Uterus (tissue), 4 donors: Measurements from ENCODE around the gene USP43. TPM values are rescaled to one million over a fixed set of nuclear protein-coding genes. Genes with fewer than 3 reads are reported as not detected.

ENCODE experiments used
- DNase-seq, 2 donors: peaks; one replicate each; pipeline ENCODE4 v3.0.0-alpha.2; 2019 to 2020
- H3K27ac ChIP-seq, 2 donors: fragments of 200-600 bp; sonication (generic); 1 replicate in 1 of 2; 2 replicates in 1 of 2; pipeline ENCODE4 v1.5.1; 2016 to 2018
- H3K27me3 ChIP-seq, 2 donors: fragments of 200-600 bp; sonication (generic); one replicate each; pipeline ENCODE4 v1.5.1; 2018 to 2019; ENCODE audit warnings: control low read depth in 1 of 2
- H3K36me3 ChIP-seq, 2 donors: fragments of 200-600 bp; sonication (generic); one replicate each; pipeline ENCODE4 v1.5.1; 2019; ENCODE audit warnings: control low read depth in 1 of 2
- H3K4me1 ChIP-seq, 2 donors: fragments of 200-600 bp; sonication (generic); one replicate each; pipeline ENCODE4 v1.5.1; 2018 to 2019; ENCODE audit warnings: control low read depth in 1 of 2
- H3K4me3 ChIP-seq, 2 donors: fragments of 200-600 bp; sonication (generic); 1 replicate in 1 of 2; 2 replicates in 1 of 2; pipeline ENCODE4 v1.5.1; 2018 to 2019; ENCODE audit warnings: mild to moderate bottlenecking in 1 of 2
- H3K9me3 ChIP-seq, 2 donors: fragments of 200-600 bp; sonication (generic); one replicate each; pipeline ENCODE4 v1.5.1; 2019; ENCODE audit warnings: control low read depth in 1 of 2
- POLR2A ChIP-seq, 2 donors: fragments of 450-650 bp; IDR thresholded peaks; one replicate each; pipeline ENCODE4 v1.6.1; 2016; ENCODE audit warnings: antibody characterized with exemption in 2 of 2, mild to moderate bottlenecking in 1 of 2, moderate library complexity in 1 of 2
- intact Hi-C: fragments of 100-400 bp; cut with DNase I; formaldehyde crosslinking; loops from one replicate; pipeline ENCODE4 v1.15.1; 2023; ENCODE audit warnings: low total_unique reads
- total RNA-seq, 4 donors: library from RNA; depleted of rRNA in 3 of 4; stranded (reverse); fragments of >200 nt in 3 of 4; gene quantifications; one replicate each; pipeline versions ENCODE4 v1.1.0 to v1.2.4, GENCODE V29; 2014 to 2023
- TF ChIP-seq, protein P1 (sequence below), 4 experiments: fragments of 200-600 bp in 2 of 4; fragments of 450-650 bp in 2 of 4; sonication (generic) in 2 of 4; IDR thresholded peaks; one replicate each; pipeline ENCODE4 v1.5.1; 2016 to 2019; ENCODE audit warnings: antibody characterized with exemption in 4 of 4, mild to moderate bottlenecking in 2 of 4, moderate library complexity in 1 of 4
- donor health status: DM: yes; HTN: yes; CAD: no.

The USP43 gene
- total RNA-seq, 4 donors from 2014 or later, result 0.40 to 2.1 TPM; not detected in 2

DNA sequence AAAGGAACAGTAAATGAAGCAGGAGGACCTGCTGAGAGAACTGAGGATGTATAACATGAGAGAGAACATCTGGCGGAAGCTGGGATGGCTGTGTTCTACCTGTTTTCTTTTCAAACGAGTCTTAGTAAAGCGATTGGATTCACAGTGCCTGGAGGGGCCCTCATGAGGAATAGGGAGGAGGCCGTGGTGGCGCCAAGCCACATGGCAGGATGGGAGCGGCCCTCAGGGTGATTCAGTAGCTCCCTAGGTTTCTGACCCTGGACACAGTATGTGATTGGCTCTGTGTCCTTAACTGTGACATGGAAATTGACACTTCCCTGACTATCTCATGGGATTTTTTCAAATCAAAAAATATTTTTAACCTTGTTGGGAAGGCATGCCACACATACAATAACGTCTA, 32.1 kb downstream of the USP43 start:
- H3K27ac ChIP-seq, result no peak overlapping the region
- DNase-seq, result no peak
- TF ChIP-seq POLR2A (IDR thresholded peaks at IDR 0.05), result no peak
- H3K4me3 ChIP-seq, result no peak overlapping the region
- intact Hi-C loops, result no loop called here
- no peaks in the 10 kb centered on the region for H3K27me3 ChIP-seq
- no peaks in the 10 kb centered on the region for H3K36me3 ChIP-seq
- no peaks in the 10 kb centered on the region for H3K4me1 ChIP-seq
- no peaks in the 10 kb centered on the region for H3K9me3 ChIP-seq

DNA sequence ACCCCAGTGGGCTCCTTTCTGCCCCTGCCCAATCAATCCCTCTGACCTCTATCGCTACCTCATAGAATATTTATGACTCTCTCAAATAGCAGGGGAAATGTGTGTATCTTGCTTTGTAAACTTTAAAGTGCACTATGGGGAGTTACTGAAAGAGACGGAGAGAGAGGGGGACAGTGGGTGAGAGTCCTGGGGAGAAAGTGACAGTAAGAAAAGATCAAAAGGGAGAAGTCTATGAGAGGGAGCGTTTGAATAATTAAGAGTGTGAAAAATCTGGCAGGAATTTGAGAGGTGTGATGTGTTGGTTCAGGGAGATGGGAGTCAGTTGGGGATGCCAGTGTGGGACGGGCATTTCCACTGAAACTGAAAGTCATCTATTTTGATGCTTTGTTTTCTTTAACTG, 32.6 kb downstream of the USP43 start:
- no peaks in the 10 kb centered on the region for H3K27me3 ChIP-seq
- no peak overlapping the region for H3K4me3 ChIP-seq
- TF ChIP-seq POLR2A (IDR thresholded peaks at IDR 0.05), result no peak
- TF ChIP-seq, protein P1, sequence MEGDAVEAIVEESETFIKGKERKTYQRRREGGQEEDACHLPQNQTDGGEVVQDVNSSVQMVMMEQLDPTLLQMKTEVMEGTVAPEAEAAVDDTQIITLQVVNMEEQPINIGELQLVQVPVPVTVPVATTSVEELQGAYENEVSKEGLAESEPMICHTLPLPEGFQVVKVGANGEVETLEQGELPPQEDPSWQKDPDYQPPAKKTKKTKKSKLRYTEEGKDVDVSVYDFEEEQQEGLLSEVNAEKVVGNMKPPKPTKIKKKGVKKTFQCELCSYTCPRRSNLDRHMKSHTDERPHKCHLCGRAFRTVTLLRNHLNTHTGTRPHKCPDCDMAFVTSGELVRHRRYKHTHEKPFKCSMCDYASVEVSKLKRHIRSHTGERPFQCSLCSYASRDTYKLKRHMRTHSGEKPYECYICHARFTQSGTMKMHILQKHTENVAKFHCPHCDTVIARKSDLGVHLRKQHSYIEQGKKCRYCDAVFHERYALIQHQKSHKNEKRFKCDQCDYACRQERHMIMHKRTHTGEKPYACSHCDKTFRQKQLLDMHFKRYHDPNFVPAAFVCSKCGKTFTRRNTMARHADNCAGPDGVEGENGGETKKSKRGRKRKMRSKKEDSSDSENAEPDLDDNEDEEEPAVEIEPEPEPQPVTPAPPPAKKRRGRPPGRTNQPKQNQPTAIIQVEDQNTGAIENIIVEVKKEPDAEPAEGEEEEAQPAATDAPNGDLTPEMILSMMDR (IDR thresholded peaks at IDR 0.05), result no peak
- no peaks in the 10 kb centered on the region for H3K4me1 ChIP-seq
- H3K36me3 ChIP-seq, result no peaks in the 10 kb centered on the region
- H3K9me3 ChIP-seq, result no peaks in the 10 kb centered on the region
- no peak overlapping the region for H3K27ac ChIP-seq
- intact Hi-C loops, result no loop called here
- DNase-seq, result no peak

DNA sequence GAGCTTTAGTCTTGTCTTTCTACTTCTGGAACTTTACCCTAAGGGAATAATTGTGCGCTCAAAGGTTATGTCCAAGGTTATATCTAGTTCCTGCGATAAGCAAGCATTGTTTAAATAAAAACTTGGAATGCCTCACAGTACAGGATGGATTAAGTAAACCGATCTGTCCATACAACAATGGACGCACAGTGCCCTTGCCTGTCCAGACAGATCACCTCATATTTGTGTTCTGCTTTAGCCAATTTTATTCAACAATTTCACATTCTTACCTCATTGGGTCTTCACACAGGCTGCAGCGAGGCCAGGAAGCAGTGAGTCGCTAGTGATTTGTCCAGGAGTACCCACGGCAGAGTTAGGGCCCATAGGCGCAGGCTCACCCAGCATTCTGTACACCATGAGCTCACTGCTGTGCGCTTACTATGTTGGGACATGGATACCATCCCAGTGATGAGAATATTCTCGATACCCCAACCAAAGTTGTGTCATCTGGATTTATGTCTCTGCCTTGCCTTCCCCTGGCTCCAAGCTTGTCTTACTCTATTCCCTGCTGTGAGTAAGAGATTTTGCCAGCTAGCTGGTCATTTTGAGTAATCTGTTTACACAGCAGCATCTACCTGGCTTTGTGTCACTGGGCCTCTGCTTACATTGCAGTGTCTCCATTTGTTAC, 39.8 kb downstream of the USP43 start:
- Histone ChIP-seq H3K9me3 (no peaks in the 10 kb centered on the region), H3K27ac (no peak overlapping the region), H3K4me1 (no peaks in the 10 kb centered on the region), H3K4me3 (no peak overlapping the region), H3K27me3 (no peaks in the 10 kb centered on the region), H3K36me3 (no peaks in the 10 kb centered on the region)
- no peak for DNase-seq
- TF ChIP-seq, protein P1 (IDR thresholded peaks at IDR 0.05), result no peak
- TF ChIP-seq POLR2A (IDR thresholded peaks at IDR 0.05), result no peak
- intact Hi-C loops, result no loop called here

DNA sequence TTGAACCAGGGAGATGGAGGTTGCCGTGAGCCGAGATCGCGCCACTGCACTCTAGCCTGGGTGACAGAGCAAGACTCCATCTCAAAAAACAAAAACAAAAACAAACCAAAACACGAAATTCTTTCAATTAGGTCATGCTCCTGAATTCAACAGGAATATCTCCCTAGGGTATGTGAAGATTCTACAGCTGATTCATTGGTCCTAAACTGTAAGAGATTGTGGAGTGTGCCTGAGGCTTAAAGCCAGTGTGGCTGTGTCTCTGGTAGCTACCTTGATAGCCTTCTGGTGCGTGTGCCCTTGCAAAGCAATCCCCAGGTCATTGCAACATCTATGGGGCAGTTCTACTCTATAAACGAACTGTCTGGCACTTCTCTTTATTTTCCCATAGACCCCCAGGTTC, 48.4 kb downstream of the USP43 start:
- no peak for TF ChIP-seq POLR2A (IDR thresholded peaks at IDR 0.05)
- H3K9me3 ChIP-seq, result no peaks in the 10 kb centered on the region
- no peaks in the 10 kb centered on the region for H3K36me3 ChIP-seq
- H3K4me1 ChIP-seq, result no peaks in the 10 kb centered on the region
- H3K27ac ChIP-seq, result no peak overlapping the region
- DNase-seq, result no peak
- H3K27me3 ChIP-seq, result no peaks in the 10 kb centered on the region
- H3K4me3 ChIP-seq, result no peak overlapping the region
- intact Hi-C loops, result no loop called here

DNA sequence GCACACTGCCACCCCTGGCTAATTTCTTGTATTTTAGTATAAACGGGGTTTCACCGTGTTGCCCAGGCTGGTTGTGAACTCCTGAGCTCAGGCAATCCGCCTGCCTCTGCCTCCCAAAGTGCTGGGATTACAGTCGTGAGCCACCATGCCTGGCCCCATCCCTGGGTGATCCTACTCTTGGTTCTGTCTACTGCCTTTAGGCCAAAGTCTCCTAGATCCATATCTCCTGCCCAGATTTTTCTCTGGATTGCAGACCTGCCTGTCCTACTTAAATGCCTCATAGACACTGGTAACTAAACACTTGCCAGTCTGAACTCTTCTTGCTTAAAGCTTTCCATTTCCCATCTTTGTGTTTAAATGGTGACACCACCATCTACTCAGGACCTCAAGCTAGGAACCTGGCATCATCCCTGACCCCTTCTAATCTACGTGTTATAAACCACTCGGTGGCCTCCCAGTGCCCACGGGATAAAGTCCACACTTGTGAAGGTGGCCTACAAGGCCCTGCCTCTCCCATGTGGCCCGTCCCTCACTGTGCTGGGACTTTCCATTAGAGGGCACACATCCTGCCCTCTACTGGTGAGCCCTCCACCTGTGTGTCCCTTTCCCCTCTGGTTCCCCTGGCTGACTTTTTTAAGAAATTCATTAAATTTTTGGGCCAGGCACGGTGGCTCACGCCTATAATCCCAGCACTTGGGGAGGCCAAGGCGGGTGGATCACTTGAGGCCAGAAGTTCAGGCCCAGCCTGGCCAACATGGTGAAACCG, 51.1 kb downstream of the USP43 start:
- DNase-seq, result no peak
- H3K27me3 ChIP-seq, result no peaks in the 10 kb centered on the region
- no peaks in the 10 kb centered on the region for H3K9me3 ChIP-seq

DNA sequence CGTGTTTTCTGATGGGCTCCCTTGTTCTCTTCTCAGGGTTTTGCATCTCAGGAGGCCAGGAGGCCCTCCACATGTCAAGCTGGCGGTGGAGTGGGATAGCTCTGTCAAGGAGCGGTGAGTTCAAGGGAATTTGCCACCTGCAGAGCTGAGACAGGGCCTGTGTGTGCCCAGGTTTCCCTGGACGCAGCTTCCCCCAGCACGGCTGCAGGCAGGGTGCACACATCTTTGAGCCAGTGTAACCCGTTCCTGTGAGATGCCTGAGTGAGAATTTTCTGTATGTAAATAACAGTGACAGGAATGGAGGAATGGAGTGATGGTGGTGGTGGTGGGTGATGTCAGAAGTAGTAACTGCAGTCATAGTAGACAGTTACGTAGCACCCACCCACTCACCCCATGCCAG, 54.8 kb downstream of the USP43 start:
- TF ChIP-seq POLR2A (IDR thresholded peaks at IDR 0.05), result no peak
- TF ChIP-seq, protein P1 (IDR thresholded peaks at IDR 0.05), result no peak
- Histone ChIP-seq H3K4me3 (no peak overlapping the region), H3K9me3 (no peaks in the 10 kb centered on the region), H3K4me1 (no peaks in the 10 kb centered on the region), H3K27ac (no peak overlapping the region), H3K27me3 (no peaks in the 10 kb centered on the region), H3K36me3 (no peaks in the 10 kb centered on the region)
- no peak for DNase-seq
- intact Hi-C loops, result no loop called here

More for the DNA sequence above, 51.1 kb downstream of the USP43 start:
- Histone ChIP-seq H3K4me1 (no peaks in the 10 kb centered on the region), H3K36me3 (no peaks in the 10 kb centered on the region), H3K4me3 (no peak overlapping the region), H3K27ac (no peak overlapping the region)
- intact Hi-C loops, result no loop called here
- TF ChIP-seq, protein P1 (IDR thresholded peaks at IDR 0.05), result no peak
- TF ChIP-seq POLR2A (IDR thresholded peaks at IDR 0.05), result no peak
